Measurements from ENCODE around the gene FCRL1.

FCRL1 gene

GRCh38 chr1:157782931-157783330 lies 37.0 kb downstream of the FCRL1 start:
- no peak for DNase-seq (ENCODE audit: low read depth)
- no peak for TF ChIP-seq CTCF (conservative IDR thresholded peaks at IDR 0.05; ENCODE audit: control insufficient read depth, insufficient read depth, low read depth, low read length)
- no peak overlapping the region for H3K4me3 ChIP-seq (ENCODE audit: control insufficient read depth, low read depth, low read length)

- DNase-seq (ENCODE audit: low read depth), result no peak
- TF ChIP-seq CTCF (conservative IDR thresholded peaks at IDR 0.05; ENCODE audit: control insufficient read depth, insufficient read depth, low read depth, low read length), result no peak
These were observed 38.9 kb downstream of the FCRL1 start for GRCh38 chr1:157781048-157781447.

GRCh38 chr1:157776971-157777391 lies 42.9 kb downstream of the FCRL1 start, which contains the start of gene FCRL2:
Gene FCRL2 (minus strand): TSS chr1:157777132. CDS start chr1:157777073, 59 bp downstream.
- no peak within 1 kb of the TSS for H3K4me3 ChIP-seq (ENCODE audit: control insufficient read depth, low read depth, low read length)
- no peak for DNase-seq (ENCODE audit: low read depth)
- no peak for TF ChIP-seq CTCF (conservative IDR thresholded peaks at IDR 0.05; ENCODE audit: control insufficient read depth, insufficient read depth, low read depth, low read length)

More at GRCh38 chr1:157781048-157781447, 38.9 kb downstream of the FCRL1 start:
- H3K4me3 ChIP-seq (ENCODE audit: control insufficient read depth, low read depth, low read length), result no peak overlapping the region

GRCh38 chr1:157775101-157775870 lies 44.6 kb downstream of the FCRL1 start:
- no peak for DNase-seq (ENCODE audit: low read depth)

GRCh38 chr1:157774412-157774811 lies 45.5 kb downstream of the FCRL1 start:
- no peak overlapping the region for H3K4me3 ChIP-seq (ENCODE audit: control insufficient read depth, low read depth, low read length)

More at GRCh38 chr1:157775101-157775870, 44.6 kb downstream of the FCRL1 start:
- no peak for TF ChIP-seq CTCF (conservative IDR thresholded peaks at IDR 0.05; ENCODE audit: control insufficient read depth, insufficient read depth, low read depth, low read length)
- H3K4me3 ChIP-seq (ENCODE audit: control insufficient read depth, low read depth, low read length), result no peak overlapping the region

More at GRCh38 chr1:157774412-157774811, 45.5 kb downstream of the FCRL1 start:
- TF ChIP-seq CTCF (conservative IDR thresholded peaks at IDR 0.05; ENCODE audit: control insufficient read depth, insufficient read depth, low read depth, low read length), result no peak
- DNase-seq (ENCODE audit: low read depth), result no peak

Data from fibroblast of mammary gland (primary cell).